ENCODE results near the gene STAB2.

GRCh38 chr12:103558879-103559278 lies 28.2 kb upstream of the STAB2 start:
- no peak for TF ChIP-seq POLR2A (IDR thresholded peaks at IDR 0.05)
- TF ChIP-seq CTCF (IDR thresholded peaks at IDR 0.05): no peak
